Vagina (tissue), 2 donors: ENCODE results near the gene C3orf20. TPM values are rescaled to one million over a fixed set of nuclear protein-coding genes. Genes with fewer than 3 reads are reported as not detected.
"Not testable (repeated sequence)": the region's sequence is repeated elsewhere in the genome, so short reads cannot be mapped to it uniquely, and the experiment has no call there.

Source experiments
- DNase-seq, 2 donors: peaks; one replicate each; pipeline ENCODE4 v3.0.0-alpha.2; 2017; ENCODE audit errors: extremely low spot score in 2 of 2
- H3K27ac ChIP-seq: fragments of 200-600 bp; sonication (generic); one replicate; pipeline ENCODE4 v1.5.1; 2019
- H3K27me3 ChIP-seq: fragments of 200-600 bp; sonication (generic); one replicate; pipeline ENCODE4 v1.5.1; 2019
- H3K36me3 ChIP-seq, 2 donors: fragments of 200-600 bp; sonication (generic); one replicate each; pipeline ENCODE4 v1.5.1; 2017 to 2019
- H3K4me1 ChIP-seq: fragments of 200-600 bp; sonication (generic); one replicate; pipeline ENCODE4 v1.5.1; 2019
- H3K4me3 ChIP-seq, 2 donors: fragments of 200-600 bp; sonication (generic); 1 replicate in 1 of 2; 2 replicates in 1 of 2; pipeline ENCODE4 v1.5.1; 2016 to 2019
- H3K9me3 ChIP-seq: fragments of 200-600 bp; sonication (generic); one replicate; pipeline ENCODE4 v1.5.1; 2019
- POLR2A ChIP-seq, 2 donors: fragments of 450-650 bp; IDR thresholded peaks; one replicate each; pipeline ENCODE4 v1.6.1; 2017; ENCODE audit warnings: antibody characterized with exemption in 2 of 2, mild to moderate bottlenecking in 2 of 2, moderate library complexity in 2 of 2
- POLR2AphosphoS5 ChIP-seq, 2 donors: sonication (generic); formaldehyde crosslinking; IDR thresholded peaks; one replicate each; pipeline ENCODE4 v1.9.0; 2017; ENCODE audit warnings: antibody characterized with exemption in 2 of 2, mild to moderate bottlenecking in 2 of 2, low read depth in 1 of 2; ENCODE audit not compliant: insufficient read depth in 1 of 2
- intact Hi-C: fragments of 100-400 bp; cut with DNase I; formaldehyde crosslinking; loops from one replicate; pipeline ENCODE4 v1.15.1; 2023
- total RNA-seq: library from RNA; depleted of rRNA; stranded (reverse); fragments of >200 nt; gene quantifications from one replicate; pipeline ENCODE4 v1.2.3, GENCODE V29; 2016
- TF ChIP-seq, protein P1 (sequence below), 3 experiments: fragments of 450-650 bp in 2 of 3; fragments of 200-600 bp in 1 of 3; sonication (generic) in 1 of 3; IDR thresholded peaks; one replicate each; pipeline ENCODE4 v1.5.1; 2017 to 2019; ENCODE audit warnings: antibody characterized with exemption in 3 of 3, mild to moderate bottlenecking in 2 of 3, moderate library complexity in 2 of 3

C3orf20 gene
- total RNA-seq, 1 donor from 2014 or later = 0.49 TPM

GRCh38 chr3:14808502-14809266, 133.7 kb downstream of the C3orf20 start:
- H3K36me3 ChIP-seq = no peaks in the 10 kb centered on the region
- no peak overlapping the region for H3K4me3 ChIP-seq
- H3K27ac ChIP-seq = no peak overlapping the region
- TF ChIP-seq, protein P1, sequence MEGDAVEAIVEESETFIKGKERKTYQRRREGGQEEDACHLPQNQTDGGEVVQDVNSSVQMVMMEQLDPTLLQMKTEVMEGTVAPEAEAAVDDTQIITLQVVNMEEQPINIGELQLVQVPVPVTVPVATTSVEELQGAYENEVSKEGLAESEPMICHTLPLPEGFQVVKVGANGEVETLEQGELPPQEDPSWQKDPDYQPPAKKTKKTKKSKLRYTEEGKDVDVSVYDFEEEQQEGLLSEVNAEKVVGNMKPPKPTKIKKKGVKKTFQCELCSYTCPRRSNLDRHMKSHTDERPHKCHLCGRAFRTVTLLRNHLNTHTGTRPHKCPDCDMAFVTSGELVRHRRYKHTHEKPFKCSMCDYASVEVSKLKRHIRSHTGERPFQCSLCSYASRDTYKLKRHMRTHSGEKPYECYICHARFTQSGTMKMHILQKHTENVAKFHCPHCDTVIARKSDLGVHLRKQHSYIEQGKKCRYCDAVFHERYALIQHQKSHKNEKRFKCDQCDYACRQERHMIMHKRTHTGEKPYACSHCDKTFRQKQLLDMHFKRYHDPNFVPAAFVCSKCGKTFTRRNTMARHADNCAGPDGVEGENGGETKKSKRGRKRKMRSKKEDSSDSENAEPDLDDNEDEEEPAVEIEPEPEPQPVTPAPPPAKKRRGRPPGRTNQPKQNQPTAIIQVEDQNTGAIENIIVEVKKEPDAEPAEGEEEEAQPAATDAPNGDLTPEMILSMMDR (IDR thresholded peaks at IDR 0.05) = no peak
- TF ChIP-seq POLR2A (IDR thresholded peaks at IDR 0.05) = no peak
- TF ChIP-seq POLR2AphosphoS5 (IDR thresholded peaks at IDR 0.05; ENCODE audit: insufficient read depth in 1 of 2, low read depth in 1 of 2) = no peak
- no peaks in the 10 kb centered on the region for H3K27me3 ChIP-seq
- H3K4me1 ChIP-seq = peaks cover 11% of the 10 kb centered on the region
- DNase-seq = no peak
- no peaks in the 10 kb centered on the region for H3K9me3 ChIP-seq
- intact Hi-C loops = loop anchor here (5.0 kb wide), 1 partner anchor 721 kb away; no protein-coding TSS in a partner anchor

- not testable (repeated sequence) for H3K9me3 ChIP-seq, H3K27me3 ChIP-seq, DNase-seq, H3K36me3 ChIP-seq
- intact Hi-C loops = loop anchor here (5.0 kb wide), 1 partner anchor 722 kb away; no protein-coding TSS in a partner anchor
- peak overlapping the region; percentile 70 for H3K27ac ChIP-seq
- peak overlapping the region; percentile 48 to 74 for H3K4me3 ChIP-seq
- H3K4me1 ChIP-seq = peaks cover 20% of the 10 kb centered on the region
Measured at GRCh38 chr3:14809611-14810010, 134.7 kb downstream of the C3orf20 start.

DNA sequence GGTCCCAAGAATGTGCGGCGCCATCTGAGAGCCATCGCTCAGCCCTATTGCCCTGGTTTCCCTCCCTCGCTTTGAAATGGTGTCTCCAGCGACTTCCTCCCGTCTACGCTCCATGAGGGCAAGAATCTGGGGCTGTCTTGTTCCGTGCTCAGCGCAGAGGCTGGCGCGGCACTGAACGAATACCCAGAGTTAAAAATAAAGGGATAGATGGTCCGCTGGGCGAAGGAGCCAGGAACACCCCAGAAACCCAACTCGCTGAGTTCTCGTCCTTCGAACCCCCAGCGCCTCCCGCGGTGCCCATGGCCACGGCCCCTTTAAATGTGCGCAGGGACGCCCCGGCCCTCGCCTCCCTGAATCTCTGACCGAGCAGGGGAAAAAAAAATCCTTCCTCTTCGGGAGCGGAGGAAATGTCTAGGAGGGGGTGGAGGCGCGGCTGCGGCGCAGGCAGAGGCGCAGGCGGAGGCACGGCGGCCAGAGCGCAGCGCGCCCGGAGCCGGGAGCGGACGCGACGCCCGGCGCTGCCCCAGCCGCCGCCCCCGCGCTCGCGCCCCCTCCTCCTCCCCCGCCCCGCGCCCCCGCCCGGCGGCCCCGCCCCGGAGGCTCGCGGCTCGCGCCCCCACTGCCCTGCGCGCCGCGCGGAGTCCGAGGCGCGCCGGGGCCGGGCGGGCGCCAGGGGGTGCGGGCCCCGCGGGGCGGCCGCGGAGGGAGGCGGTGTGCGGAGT, 135.3 kb downstream of the C3orf20 start:
- H3K36me3 ChIP-seq = no peaks in the 10 kb centered on the region
- peaks cover 21% of the 10 kb centered on the region for H3K4me1 ChIP-seq
- no peak for DNase-seq
- TF ChIP-seq POLR2A (IDR thresholded peaks at IDR 0.05) = no peak
- TF ChIP-seq, protein P1 (IDR thresholded peaks at IDR 0.05) = no peak
- TF ChIP-seq POLR2AphosphoS5 (IDR thresholded peaks at IDR 0.05; ENCODE audit: insufficient read depth in 1 of 2, low read depth in 1 of 2) = no peak
- H3K4me3 ChIP-seq = peak overlapping the region; percentile 62 to 74
- H3K27ac ChIP-seq = peak overlapping the region; percentile 84
- intact Hi-C loops = no loop called here
- H3K27me3 ChIP-seq = no peaks in the 10 kb centered on the region
- H3K9me3 ChIP-seq = no peaks in the 10 kb centered on the region

DNA sequence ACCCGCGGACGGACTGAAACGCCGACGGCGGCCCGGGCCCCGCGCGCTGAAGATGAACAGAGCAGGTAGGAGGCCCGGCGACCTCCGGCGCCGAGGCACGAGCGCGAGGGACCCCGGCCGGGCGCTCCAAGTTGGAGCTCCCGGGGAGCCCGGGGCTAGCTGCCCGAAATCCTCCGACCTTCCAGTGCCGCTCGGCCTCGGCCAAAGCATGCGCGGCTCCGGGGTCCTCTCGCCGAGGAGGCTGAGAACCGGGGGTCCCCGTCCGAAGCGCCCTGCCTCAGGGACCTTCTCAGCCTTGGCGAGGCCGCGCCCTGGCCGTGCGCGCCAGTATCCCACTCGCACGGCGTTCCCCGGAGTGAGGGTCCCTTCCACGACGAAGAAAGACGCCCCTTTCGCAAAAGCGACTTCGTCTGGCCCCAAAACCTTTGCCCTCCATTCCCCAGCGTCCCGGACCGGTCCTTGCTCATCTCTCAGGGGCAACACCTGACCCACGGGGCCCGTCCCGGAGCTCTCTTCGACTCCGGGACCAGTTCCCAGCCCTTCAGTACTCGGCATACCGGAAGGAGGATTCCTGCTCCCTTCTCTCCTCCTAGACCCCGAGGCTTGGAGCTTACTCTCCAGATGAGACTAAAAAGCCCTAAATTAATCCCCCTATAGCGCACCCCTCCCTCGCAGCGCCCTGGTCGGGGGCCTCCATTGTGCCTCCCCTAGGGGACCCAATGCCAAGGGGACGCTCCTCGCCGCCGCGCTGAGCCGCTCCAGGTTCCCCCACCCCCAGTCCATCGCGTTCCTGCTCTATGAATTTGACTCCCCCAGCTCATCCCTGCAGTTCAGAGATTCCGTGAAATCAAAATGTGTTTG, 136.1 kb downstream of the C3orf20 start:
- Histone ChIP-seq H3K4me3 (peak overlapping the region; percentile 62 to 74), H3K27me3 (no peaks in the 10 kb centered on the region), H3K9me3 (no peaks in the 10 kb centered on the region), H3K4me1 (peaks cover 21% of the 10 kb centered on the region), H3K36me3 (no peaks in the 10 kb centered on the region), H3K27ac (peak overlapping the region; percentile 84)
- TF ChIP-seq POLR2AphosphoS5 (IDR thresholded peaks at IDR 0.05; ENCODE audit: insufficient read depth in 1 of 2, low read depth in 1 of 2) (peak in 1 of 2 donors; percentile 39), POLR2A (IDR thresholded peaks at IDR 0.05) (no peak)
- intact Hi-C loops = no loop called here
- DNase-seq = no peak

- intact Hi-C loops = no loop called here
- TF ChIP-seq, protein P1 (IDR thresholded peaks at IDR 0.05) = no peak
- TF ChIP-seq POLR2A (IDR thresholded peaks at IDR 0.05) = no peak
- TF ChIP-seq POLR2AphosphoS5 (IDR thresholded peaks at IDR 0.05; ENCODE audit: insufficient read depth in 1 of 2, low read depth in 1 of 2) = no peak
- Histone ChIP-seq H3K27ac (peak overlapping the region; percentile 84), H3K4me1 (peaks cover 21% of the 10 kb centered on the region), H3K9me3 (no peaks in the 10 kb centered on the region), H3K36me3 (no peaks in the 10 kb centered on the region), H3K27me3 (no peaks in the 10 kb centered on the region), H3K4me3 (peak overlapping the region; percentile 62 to 74)
- no peak for DNase-seq
Measured at GRCh38 chr3:14811684-14812083, 136.7 kb downstream of the C3orf20 start.
